IPS-18c (cell line): ENCODE data around the gene BCL2L14.
"Not testable (repeated sequence)": the region's sequence is repeated elsewhere in the genome, so short reads cannot be mapped to it uniquely, and the experiment has no call there.

ENCODE experiments used
- H3K4me3 ChIP-seq: 2 replicates; pipeline ENCODE4 v1.7.0; 2013; ENCODE audit warnings: low read depth, mild to moderate bottlenecking, low read length, moderate library complexity; ENCODE audit not compliant: insufficient read depth
- H3K9me3 ChIP-seq: one replicate; pipeline ENCODE4 v1.6.1; 2013; ENCODE audit warnings: mild to moderate bottlenecking, low read length, moderate library complexity; ENCODE audit not compliant: control insufficient read depth, insufficient read depth

BCL2L14 gene

GRCh38 chr12:12088761-12089160, 18.0 kb downstream of the BCL2L14 start:
- Histone ChIP-seq H3K9me3 (peaks cover 5% of the 10 kb centered on the region), H3K4me3 (no peak overlapping the region)

DNA sequence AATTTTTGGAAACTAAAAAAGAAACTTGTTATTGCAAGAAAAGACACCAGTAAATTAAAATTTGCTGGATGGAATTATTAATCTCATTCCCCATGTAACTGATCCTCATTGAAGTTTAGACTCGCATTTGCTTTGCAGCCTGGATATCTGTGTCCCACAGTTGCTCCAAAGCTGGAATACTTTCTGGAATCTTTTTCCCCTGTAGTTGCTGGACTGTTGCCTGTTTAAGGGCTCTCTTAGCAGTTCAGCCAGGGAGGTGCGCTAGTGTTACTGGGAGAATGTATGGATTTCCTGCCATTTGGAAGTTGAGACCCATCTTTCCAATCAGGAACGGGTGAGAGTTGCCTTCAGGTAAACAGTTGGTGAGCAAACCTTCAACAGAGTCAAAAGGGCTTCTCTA, 20.3 kb downstream of the BCL2L14 start:
- peaks cover 5% of the 10 kb centered on the region for H3K9me3 ChIP-seq
- H3K4me3 ChIP-seq: no peak overlapping the region

- Histone ChIP-seq H3K9me3 (peaks cover 5% of the 10 kb centered on the region), H3K4me3 (no peak overlapping the region)
These were observed 21.4 kb downstream of the BCL2L14 start for GRCh38 chr12:12091977-12092663.

- no peak overlapping the region for H3K4me3 ChIP-seq
- peaks cover 3% of the 10 kb centered on the region for H3K9me3 ChIP-seq
These were observed 23.7 kb downstream of the BCL2L14 start for GRCh38 chr12:12094481-12094880.

GRCh38 chr12:12095021-12095420, 24.3 kb downstream of the BCL2L14 start:
- Histone ChIP-seq H3K9me3 (peaks cover 3% of the 10 kb centered on the region), H3K4me3 (no peak overlapping the region)

- H3K9me3 ChIP-seq: no peaks in the 10 kb centered on the region
- no peak overlapping the region for H3K4me3 ChIP-seq
These were observed 27.4 kb downstream of the BCL2L14 start for GRCh38 chr12:12097891-12098690.

GRCh38 chr12:12098691-12099015, 27.9 kb downstream of the BCL2L14 start:
- no peak overlapping the region for H3K4me3 ChIP-seq
- no peaks in the 10 kb centered on the region for H3K9me3 ChIP-seq

GRCh38 chr12:12099102-12099501, 28.4 kb downstream of the BCL2L14 start:
- no peaks in the 10 kb centered on the region for H3K9me3 ChIP-seq
- H3K4me3 ChIP-seq: no peak overlapping the region

GRCh38 chr12:12107678-12108077, 36.9 kb downstream of the BCL2L14 start:
- Histone ChIP-seq H3K4me3 (no peak overlapping the region), H3K9me3 (no peaks in the 10 kb centered on the region)

DNA sequence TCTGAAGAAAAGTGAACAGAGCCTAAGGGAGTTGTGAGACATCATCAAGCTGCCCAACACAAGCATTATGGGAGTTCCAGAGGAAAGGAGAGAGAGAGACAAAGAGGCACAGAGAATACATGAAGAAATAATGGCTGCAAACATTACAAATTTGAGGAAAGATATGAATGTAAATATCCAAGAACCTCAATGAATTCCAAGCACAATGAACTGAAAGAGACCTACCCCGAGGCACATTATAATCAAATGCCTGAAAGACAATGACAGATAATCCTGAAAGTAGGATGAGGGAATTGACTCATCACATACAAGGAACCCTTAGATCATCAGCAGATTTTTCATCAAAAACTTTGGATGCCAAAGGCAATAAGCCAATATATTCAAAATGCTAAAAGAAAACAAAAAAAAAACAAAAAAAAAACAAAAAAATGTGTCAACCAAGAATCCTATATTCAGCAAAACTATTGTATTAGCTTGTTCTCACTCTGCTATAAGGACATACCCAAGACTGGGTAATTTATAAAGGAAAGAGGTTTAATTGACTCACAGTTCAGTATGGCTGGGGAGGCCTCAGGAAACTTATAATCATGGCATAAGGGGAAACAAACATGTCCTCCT, 37.8 kb downstream of the BCL2L14 start:
- Histone ChIP-seq H3K4me3 (no peak overlapping the region), H3K9me3 (no peaks in the 10 kb centered on the region)

GRCh38 chr12:12110923-12111555, 40.3 kb downstream of the BCL2L14 start:
- not testable (repeated sequence) for H3K9me3 ChIP-seq, H3K4me3 ChIP-seq

GRCh38 chr12:12115514-12115913, 44.8 kb downstream of the BCL2L14 start:
- no peak overlapping the region for H3K4me3 ChIP-seq

GRCh38 chr12:12116677-12117076, 45.9 kb downstream of the BCL2L14 start:
- H3K4me3 ChIP-seq: no peak overlapping the region
- no peaks in the 10 kb centered on the region for H3K9me3 ChIP-seq

More at GRCh38 chr12:12115514-12115913, 44.8 kb downstream of the BCL2L14 start:
- no peaks in the 10 kb centered on the region for H3K9me3 ChIP-seq

DNA sequence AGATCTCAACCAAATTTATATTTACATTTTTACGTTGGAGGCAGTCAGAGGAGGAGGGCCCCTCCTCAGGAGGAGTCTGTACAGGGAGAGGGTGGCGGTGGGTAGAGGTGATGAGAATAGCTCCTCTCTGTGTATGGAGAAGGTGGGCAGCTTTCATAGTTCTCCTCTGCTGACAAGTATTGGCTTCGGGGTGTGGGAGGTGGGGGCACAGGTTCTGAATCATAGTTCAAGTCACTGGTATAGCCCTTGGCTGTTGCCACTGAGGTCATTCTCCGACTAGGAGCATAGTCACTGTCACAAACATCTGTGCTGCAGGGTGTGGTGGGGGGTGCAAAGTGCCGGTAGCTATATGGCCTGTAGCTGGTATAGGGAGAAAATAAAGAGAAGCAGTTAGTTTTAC, 50.3 kb downstream of the BCL2L14 start:
- Histone ChIP-seq H3K4me3 (no peak overlapping the region), H3K9me3 (no peaks in the 10 kb centered on the region)

GRCh38 chr12:12123036-12123604, 52.4 kb downstream of the BCL2L14 start:
- Histone ChIP-seq H3K9me3 (no peaks in the 10 kb centered on the region), H3K4me3 (no peak overlapping the region)

DNA sequence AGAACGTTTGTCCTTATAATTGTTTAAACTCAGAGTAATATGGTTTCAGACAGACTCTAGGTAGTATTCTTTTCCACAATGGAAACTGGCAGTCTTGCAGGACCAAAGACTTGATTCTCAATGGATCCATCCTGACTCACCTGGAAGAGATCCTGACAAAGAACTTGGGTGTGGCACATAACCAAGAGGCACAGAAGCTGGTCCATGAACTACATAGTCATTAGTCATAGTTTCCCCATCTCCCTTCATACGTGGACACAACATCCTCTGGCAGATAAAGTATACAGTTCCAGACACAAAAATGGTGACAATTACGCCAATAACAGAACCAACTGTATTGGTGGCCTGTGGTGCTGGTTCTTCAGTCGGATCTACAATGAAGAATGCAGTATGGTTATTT, 55.8 kb downstream of the BCL2L14 start:
- Histone ChIP-seq H3K9me3 (no peaks in the 10 kb centered on the region), H3K4me3 (no peak overlapping the region)

DNA sequence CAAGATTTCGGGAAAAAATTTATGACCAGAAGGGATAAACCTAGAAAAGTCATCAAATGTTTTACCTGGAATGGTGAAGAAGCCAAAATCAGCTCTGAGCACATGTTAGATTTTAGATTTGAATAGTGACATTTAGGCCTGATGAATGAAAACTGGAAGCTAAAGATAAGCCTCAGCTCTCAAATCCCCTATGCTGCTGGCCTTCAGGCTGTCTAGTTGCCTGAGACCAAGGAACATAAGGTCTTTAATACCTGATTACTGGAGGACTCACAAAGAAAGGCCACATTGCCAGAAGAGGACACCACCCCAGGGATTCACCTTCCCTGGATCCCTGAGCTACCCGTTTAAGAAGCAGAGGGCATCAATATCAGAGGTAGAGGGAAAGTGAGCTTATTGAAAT, 56.6 kb downstream of the BCL2L14 start:
- Histone ChIP-seq H3K9me3 (no peaks in the 10 kb centered on the region), H3K4me3 (no peak overlapping the region)
